ENCODE results near the gene LRP1.

LRP1 gene

DNA sequence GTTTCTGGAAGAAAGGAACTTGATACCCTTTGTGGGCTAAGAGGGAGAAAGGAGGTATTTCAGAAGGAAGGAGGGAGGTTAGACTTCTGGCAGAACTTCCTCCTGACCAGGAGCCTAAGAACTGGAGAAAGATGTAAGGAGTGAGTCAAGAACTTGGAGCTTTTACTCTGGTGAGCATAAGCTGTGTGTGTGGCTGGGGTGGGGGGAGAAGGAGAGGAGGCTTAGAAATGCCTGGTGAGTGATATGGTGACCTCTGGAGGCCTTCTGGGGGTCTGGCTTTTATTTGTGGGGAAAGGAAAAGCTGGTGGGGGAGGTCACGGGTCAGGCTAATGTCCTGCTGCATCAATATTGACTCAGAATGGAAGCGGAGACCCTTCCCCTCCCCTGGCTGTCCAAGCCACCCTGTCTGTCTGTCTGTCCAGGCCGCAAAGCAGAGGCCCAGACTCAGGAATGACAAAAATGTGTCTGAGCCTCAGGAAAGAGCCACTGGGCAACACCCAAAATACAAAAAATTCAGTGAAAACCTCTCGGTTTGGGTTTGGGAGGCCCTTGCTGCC, 4.8 kb downstream of the LRP1 start:
- no peak for DNase-seq (ENCODE audit: low read depth in 2 of 3, low spot score in 2 of 3)

DNA sequence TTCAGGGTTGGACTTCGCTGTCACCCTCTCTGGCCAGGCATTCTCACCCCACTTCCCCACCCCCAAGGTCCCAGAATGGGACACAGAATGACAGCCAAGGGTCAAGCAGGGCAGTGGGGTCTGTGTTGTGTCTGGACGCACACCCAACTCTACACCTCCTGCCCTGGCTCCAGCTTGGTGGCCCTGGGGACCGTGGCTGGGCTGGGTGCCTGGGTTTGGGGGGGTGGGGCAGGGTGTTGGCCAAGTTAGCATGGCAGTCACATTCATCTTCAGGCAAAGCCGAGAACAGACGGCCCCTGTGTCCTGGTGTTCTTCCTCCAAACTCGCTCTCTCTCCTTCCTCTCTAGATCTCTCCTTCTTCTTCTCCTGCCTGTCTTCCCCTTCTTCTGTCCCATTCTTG, 5.6 kb downstream of the LRP1 start:
- DNase-seq (ENCODE audit: low read depth in 2 of 3, low spot score in 2 of 3) = no peak

DNA sequence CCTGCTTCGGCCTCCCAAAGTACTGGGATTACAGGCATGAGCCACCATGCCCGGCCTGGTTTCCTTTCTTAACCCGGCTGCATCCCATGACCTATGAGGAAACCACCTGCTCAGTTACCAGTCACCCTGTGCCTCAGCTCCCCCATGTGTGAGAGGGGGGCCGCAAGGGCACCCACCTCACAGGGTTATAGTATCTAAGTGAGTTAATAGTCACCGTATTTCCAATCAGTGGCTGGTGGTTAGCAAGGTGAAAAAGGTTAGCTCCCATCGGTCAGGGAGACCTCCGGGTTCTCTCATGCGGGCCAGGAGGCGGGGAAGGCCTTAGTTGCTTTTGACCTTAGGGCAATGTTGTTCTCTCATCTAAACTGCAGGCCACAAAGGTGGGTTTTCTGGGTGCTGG, 6.7 kb downstream of the LRP1 start:
- DNase-seq (ENCODE audit: low read depth in 2 of 3, low spot score in 2 of 3) = no peak

DNA sequence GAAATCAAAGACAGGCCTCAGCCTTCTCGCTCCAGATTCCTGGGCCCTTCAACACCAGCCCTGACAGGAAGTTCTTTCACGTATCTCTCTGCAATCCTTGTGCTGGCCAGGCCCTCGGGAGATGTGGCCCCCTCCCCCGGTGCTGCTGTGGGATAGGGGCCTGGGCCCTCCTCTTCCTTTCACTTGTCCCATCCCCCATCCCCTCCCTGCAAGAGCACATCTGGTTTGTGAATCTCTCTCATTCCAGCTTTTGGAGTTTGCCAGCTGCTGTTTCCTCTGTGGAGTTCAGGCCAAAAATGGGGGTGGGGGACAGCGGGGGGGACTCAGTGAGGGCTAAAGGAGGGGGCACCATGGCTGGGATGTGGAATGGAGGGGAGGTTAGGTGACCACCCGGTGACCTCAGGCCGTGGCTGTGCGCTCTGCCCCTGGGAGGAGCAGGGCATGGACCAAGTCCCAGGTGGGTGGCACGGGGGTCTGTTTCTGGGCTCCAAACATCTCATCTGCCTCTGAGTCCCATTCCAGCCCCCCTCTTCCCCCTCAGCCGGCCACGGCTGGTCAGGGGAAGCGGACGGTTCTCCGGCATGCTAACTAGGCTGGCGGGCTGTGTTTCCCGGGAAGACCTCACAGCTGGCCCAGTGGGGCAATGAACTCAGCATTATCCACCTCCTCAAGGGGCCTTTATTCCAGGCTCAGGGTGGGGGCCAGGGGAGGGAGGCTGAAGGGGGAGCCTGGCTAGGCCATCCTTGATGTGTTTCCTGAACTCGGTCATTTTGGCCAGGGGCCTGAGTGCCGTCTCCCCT, 7.4 kb downstream of the LRP1 start:
- no peak for DNase-seq (ENCODE audit: low read depth in 2 of 3, low spot score in 2 of 3)

DNA sequence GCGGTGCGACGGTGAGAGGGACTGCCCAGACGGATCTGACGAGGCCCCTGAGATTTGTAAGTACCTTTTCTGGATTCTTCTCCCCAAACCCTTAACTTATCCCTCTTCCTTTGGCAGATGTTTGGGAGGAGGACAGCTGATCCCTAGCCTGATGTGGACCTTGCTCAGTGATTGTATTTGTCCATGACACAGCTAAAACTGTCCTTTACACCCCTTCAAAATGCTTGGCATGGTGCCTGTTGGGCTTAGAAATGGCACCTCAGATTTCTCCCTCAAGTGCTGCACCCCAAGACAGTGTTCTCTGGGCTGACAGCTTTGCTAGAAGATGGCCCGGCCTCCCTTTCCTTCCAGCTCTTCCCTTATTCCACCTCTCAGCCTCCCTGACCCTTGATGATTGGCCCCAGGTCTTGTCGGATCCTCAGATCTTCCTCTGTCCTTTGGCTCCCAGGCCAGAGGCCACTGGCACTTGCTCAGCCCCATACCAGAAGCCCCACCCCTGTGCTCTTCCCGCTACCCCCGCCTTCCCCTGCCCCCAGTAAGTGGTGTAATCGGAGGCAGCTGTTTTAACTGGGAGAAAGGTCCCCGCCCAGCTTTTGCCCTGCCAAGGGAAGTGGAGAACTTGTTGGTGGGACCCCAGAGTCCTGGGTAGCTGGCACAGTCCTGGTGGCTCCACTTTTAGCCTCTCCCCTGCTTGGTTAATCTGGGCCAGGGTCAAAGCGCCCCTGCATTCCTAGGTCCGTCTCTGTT, 10.4 kb downstream of the LRP1 start:
- DNase-seq (ENCODE audit: low read depth in 2 of 3, low spot score in 2 of 3) = no peak

DNA sequence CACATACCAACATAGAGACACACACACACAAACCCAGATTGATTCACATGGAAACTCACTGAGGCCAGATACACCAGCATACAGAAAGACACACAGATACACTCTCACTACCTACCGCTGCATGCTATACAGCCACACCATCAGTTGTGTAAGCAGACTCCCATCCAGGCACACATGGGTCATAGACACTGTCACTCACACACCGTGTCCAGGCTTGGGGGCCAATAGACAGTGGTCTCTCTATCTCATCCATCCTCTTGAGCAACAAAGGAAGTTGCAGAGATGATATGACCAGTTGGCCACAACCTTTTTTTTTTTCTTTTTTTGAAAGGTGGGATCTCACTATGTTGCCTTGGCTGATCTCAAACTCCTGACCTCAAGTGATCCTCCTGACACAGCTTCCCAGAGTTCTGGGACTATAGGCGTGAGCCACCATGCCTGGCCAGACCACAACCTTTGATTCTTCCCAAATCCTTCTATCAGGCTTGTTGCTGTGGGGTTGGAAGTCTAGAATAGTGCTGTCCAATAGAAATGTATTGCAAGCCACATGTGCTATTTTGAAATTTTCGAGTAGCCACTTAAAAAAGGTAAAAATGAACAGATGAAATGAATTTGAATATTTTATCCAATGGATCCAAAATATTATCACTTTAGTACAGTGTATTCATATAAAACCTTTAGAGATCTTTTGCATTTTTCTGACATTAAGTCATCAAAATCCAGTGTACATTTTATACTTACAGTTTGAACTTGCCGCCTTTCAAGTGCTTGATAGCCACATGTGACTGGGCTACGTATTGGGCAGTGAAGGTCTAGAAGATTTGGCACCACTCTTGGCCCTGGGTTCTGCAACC, 11.7 kb downstream of the LRP1 start:
- no peak for DNase-seq (ENCODE audit: low read depth in 2 of 3, low spot score in 2 of 3)

DNA sequence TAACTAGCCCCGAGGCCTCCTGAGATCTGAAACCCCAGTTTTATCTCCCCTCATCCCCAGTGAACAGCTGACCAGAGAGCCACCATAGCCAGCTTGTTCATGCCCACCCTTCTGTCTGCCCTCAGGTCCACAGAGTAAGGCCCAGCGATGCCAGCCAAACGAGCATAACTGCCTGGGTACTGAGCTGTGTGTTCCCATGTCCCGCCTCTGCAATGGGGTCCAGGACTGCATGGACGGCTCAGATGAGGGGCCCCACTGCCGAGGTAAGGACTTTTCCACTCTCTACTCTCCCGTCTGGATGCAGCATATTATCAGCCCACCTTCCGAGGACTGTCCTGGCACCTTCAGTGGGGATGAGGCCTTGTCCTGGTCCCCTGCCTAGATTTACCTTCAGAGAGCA, 13.0 kb downstream of the LRP1 start:
- DNase-seq (ENCODE audit: low read depth in 2 of 3, low spot score in 2 of 3) = no peak

DNA sequence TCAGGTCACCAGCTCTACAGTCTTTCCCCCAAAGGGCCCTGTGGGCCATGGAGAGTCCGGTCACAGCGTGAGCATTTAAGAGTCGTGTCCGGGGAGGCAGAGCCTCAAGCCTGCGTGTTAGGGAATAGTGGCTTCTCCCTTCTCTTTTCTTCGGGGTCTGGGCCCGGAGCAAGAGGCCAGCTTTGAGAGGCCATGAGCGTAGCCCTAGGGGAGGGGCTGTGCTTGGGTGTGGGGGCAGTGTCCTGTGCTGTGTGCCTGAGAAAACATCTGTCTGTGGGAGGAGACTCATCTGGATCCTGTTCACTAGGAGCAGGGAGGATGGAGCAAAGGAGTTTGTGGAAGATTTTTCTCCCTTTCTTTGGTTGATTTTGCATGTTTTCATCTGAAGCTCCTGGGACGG, 13.8 kb downstream of the LRP1 start:
- no peak for DNase-seq (ENCODE audit: low read depth in 2 of 3, low spot score in 2 of 3)

DNA sequence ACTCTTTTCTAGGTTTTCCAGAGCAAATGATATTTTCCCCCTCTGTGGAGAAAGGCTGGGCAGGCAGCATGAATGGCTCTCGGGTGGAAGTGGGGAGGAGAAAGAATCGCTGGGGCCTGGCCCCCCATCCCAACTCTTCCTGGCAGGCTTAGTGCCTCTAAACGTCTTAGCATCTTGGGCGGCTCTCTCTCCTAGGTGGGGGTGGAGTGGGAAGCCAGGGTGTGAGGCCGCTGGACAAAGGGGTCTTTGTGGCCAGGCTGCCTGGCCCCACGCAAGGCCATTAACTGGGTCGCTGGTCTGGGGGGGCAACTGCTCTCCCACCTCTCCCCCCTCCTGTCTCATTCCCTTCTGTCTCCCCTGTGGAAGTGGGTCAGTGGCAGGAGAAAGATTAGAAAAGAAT, 14.4 kb downstream of the LRP1 start:
- DNase-seq (ENCODE audit: low read depth in 2 of 3, low spot score in 2 of 3) = no peak

DNA sequence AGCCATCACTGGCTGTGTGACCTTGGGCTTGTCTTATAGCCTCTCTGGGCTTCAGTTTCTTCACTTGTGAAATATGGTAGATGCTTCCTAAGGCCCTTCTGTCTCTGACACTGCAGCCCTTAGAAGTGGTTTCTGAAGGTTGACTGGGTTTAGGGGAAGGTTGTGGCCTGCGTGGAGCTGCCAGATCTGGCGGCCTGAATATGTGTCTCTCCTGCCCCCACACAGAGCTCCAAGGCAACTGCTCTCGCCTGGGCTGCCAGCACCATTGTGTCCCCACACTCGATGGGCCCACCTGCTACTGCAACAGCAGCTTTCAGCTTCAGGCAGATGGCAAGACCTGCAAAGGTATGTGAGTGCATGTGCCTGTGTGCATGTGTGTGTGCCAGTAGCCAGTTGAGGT, 15.2 kb downstream of the LRP1 start:
- DNase-seq (ENCODE audit: low read depth in 2 of 3, low spot score in 2 of 3) = no peak

DNA sequence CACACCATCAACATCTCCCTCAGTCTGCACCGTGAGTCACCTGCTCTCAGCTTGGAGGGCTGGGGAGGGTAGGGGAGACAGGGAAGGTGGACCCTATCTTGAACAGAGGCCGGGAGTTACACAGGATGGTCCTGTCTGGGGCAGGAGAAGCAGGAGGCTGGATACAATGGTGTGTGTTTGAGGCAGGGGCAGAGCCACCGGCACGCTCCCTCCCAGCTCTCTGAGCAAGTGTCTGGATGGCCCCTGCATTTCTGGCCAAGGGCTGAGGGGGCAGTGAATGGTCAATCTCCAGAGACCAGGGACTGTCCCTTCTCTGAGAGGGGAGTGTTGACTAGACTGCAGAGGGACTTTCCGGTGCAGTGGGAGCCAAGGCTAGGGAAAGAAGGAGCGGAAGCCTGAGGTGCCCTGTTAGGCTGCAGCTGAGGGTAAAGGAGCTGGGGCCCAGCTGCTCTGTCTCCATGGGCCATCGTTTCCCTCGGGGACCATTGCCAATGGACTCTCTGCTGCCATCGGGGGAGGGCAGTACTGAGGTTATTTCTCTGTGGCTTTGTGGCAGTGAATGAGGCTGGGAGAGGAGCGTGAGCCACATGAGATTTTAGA, 17.3 kb downstream of the LRP1 start:
- DNase-seq (ENCODE audit: low read depth in 2 of 3, low spot score in 2 of 3) = no peak

DNA sequence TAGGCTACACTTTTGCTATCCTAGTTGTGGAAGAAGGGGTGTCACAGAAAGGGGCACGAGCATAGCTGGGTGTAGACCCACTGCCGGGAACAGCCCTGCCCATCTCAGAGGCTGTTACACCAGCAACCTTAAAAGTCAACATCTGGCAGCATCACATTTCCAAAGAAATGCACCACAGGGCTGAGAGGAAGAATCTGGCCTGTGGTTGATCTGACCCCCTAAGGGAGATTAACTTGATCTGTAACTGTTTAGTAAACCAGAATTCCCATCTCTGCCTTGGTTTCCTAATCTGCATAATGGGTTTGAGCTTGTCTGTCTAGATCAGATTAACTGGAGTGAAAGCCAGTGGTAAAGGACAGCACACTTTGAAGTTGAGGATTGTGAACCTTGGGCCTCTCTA, 17.8 kb downstream of the LRP1 start:
- no peak for DNase-seq (ENCODE audit: low read depth in 2 of 3, low spot score in 2 of 3)

DNA sequence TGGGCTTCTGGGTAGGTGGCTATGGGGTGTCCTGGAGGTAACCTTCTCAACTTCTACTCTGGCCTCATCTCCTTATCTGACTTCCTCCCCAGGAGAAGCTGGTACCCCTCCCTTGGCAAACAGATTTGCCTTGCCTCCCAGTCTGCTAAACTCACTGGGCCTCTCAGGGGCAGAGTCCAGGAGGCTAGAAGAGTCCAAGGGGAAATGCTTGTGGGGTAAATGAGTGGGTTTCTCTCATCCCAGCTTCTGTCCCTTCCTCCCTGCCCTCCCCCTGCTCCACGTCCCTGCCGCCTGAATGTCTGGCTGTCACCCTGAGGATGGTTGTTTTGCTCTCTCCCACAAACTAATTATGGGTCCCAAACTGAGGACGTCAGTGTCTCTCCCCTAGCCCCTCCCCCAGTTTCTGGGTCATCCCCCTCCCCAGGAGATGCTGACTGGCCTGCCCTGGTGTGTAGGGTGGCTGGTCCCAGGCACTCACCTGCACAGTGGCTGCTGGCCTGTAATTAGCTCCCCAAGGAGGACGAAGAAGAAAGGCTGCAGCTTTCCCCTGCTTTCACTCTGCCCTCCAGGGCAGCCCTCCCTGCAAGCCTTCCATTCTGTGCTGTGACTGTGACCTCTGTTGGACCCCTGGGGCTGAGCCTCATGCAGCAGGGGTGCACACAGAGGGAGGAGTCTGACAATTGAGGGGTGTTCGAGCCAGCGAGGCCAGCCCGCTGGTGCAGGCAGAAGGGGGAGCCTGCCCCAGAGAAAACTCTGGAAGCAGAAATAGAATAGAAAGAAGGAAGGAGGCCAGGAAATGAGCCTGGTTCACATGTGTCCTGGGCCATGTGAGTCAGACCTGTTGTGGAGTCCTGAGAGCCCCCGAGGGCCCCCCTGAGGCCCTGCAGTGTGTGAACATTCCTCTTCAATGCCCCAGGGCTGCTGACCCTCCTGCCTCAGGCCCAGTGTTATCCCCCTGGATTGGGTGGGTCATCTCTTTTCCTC, 19.0 kb downstream of the LRP1 start, which contains the start of gene LRP1-AS:
TSS of gene LRP1-AS (minus strand) at position 659 of the 984 bp plus-strand sequence.
- DNase-seq (ENCODE audit: low read depth in 2 of 3, low spot score in 2 of 3) = no peak

DNA sequence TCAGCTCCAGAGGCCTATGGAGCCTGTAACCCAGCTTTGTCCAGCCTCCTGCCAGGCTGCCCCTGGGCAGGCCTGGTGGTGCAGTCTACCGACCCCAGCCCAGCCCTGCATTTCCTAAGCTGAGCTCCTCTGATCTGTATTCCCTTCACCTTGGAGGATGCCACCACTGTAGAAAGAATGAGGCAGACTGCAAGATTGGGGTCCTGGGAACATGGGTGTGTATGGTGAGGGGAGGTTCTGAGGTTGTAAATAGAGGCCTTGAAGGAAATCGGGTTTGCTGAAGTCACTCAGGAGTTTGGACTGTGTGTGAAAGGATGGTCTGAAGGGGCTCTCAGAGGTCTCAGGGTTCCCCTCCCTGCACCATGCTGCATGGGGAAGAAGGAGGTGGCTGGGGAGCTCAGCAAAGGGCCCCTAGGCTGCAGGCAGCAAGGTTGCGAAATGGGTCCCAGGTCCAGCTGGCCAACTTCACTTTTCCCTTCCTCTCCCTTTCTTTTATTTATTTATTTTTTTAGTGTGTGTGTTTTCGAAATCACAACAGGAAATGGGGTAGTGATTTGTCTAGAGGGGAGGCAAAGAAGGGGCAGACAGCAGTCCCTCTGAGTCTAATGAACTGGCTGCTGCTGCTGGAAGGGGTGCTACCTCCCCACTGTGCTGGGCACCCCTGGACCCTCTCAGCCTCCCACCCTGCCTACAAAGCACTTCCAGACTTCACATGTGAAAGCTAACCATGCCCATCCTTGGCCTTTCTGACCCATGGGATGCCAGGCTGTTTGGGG, 20.4 kb downstream of the LRP1 start:
- DNase-seq (ENCODE audit: low read depth in 2 of 3, low spot score in 2 of 3) = no peak

DNA sequence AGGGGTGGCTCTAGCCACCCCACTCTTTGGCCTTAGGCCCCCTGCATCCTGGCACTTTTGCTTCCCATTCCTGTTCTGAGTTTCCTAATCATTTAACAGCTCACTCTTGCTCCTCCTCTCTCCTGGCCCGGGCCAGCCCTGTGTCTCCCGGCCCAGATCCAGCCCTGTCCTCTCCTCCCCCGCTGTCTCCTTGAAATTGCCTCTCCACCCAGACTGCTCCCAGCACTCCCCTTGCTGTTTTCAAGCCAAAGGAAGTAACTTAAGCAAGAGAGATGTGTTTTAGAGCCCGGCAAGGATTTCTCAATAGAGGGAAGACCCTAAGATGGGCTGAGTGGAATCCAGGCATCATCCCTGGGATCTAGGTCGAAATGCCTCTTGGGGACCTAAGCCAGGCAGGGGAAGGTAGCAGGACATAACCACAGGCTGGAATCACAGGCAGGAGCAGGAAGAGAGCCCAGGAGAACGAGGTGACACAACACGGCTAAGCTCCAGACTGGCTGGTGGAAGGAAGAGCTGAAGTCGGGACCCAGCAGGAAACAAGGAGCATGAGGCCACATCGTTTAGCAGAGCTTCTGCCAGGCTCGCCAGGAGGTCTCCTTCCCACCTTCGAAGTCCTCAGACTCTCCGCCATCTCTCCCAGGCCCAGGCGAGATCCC, 21.1 kb downstream of the LRP1 start:
- no peak for DNase-seq (ENCODE audit: low read depth in 2 of 3, low spot score in 2 of 3)

DNA sequence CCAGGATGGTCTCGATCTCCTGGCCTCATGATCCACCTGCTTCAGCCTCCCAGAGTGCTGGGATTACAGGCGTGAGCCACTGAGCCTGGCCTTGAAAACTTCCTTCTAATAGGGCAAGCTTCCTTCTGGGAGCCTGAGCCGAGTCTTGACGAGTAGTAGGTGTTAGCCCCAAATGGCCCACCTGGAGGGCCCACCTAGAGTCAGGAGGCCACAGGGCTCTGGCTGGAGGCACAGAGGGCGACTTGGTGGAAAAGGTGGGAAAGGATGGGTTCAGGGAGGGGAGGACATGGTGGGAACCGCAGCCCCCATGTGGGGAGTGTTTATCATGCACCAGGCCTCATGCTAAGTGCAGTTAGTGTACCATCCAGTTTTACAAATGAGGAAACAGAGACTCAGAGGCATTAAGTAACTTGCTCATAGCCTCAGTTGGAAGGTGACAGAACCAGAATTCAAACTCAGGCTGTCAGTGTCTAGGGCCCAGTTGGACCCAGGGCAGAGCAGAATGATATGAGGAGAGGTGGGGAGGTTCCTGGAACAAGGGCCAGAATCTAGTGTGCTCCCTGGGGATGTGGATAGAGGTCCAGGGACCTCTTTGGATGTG, 22.2 kb downstream of the LRP1 start:
- no peak for DNase-seq (ENCODE audit: low read depth in 2 of 3, low spot score in 2 of 3)

DNA sequence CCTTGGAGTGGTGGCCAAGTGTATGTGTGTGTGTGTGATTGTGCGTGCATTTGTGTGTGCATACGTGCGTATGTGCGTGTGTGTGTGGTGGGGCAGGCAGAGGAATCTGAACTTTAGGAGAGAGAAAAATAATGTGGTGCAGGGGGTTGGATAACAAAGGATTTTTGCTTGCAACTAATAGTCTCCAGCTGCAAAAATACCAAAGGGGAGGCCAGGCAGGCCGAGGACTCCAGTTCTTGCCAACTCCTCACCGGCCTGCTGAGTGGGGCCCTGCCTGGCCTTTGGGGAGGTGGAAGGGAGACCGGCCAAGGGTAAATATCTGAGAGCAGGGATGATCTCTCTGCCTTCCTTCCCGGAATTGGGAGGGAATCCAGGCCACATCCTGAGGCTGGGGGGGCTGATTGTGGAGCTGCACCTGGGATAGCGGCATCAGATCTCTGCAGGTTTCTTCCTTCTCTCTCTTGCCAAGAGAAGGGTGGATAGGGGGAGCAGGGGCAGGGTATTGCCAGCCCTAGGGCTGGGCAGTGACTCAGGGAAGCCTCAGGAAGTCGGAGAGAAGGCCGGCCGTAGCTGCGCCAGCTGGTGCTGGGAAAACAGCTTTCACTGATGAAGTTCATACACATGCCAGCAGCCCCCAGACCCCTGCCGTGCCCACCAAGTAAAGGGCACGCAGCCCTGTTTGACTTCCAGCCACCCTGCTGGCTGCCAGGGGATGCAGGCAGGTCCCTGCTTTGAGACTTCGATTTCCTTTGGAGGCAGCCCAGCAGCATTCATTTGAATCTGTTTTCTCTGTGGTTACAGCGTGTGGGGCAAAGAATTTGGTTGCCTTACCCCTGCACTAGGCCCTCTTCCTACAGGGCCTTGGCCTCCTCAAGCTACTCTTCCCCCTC, 23.7 kb downstream of the LRP1 start:
- no peak for DNase-seq (ENCODE audit: low read depth in 2 of 3, low spot score in 2 of 3)
